A549 treated with ZK216348 at 1 μM for 4 hours (cell line): ENCODE measurements around the gene MRTO4. TPM values are rescaled to one million over a fixed set of nuclear protein-coding genes. Genes with fewer than 3 reads are reported as not detected.

Source experiments
- total RNA-seq: library from RNA; stranded (reverse); fragments of 200-300 nt; extraction: Qiagen RNA extraction; gene quantifications from 5 replicates; pipeline ENCODE4 v1.2.3, GENCODE V29; 2022; ENCODE audit warnings: low read depth

Gene MRTO4
- 65.2 to 73.2 TPM (median 68.7 TPM) in 5 replicates for total RNA-seq

GRCh38 chr1:19251305-19252196 is at the start of gene MRTO4, which contains the start of gene EMC1:
Gene MRTO4, plus strand, starts transcription at chr1:19251805. Its CDS starts 31 bp downstream, at chr1:19251836.
Gene EMC1, minus strand, starts transcription at chr1:19251524. Its CDS starts 15 bp downstream, at chr1:19251509.

GRCh38 chr1:19209990-19210771 is 41.4 kb upstream of the MRTO4 start, which contains the start of gene UBR4:
Gene UBR4, minus strand, starts transcription at chr1:19210266. Its CDS starts 18 bp downstream, at chr1:19210248.

DNA sequence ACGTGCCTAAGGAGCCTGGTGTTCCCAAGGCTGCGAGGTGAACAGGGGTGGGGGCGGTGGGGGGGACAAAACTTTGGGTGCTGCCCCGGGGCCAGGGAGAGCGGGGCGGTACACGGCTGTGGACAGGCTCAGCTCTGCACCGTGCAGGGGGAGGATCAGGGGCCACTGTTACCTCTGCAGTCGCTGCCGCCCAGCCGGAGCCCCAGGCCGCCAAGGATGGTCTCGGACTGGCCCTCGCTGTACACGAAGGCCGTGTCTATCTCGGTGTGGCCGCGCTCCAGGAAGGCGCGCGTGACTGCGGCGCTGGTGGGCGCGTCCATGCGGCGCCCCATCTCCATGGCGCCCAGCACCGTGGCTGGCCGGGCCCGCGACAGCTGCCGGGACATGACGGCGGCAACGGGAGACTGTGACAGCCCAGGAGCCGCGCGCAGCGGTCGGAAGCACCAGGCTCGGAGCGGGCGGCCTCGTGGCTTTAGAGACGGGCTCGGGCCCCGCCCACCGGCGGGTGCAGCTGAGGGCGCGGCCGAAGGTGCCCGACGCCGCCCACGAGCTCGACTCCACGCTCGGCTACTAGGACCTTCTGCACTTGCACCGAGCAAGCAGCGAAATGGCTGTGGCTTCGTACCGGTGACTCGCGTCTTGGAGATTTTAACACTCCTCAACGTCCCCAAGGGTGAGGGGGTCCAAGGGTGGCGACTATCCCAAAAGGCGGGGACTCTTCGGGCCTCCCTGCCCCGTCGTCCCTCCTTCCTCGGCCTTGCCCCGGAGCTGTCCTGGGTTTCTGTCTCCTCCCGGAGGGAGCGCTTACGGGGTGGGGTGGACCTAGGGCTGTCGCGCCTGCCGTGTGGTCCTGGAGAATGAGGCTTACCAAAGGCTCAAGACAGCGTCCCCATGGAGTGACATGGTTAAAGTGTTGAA is 37.0 kb downstream of the MRTO4 start, which contains the start of gene AKR7A3:
AKR7A3 (minus strand) TSS at position 447 of the 918 bp plus-strand sequence; CDS start at position 386, 61 bp downstream.

Other genes with a start within 250 kb of the MRTO4 start
- gene UBR4, start 41.5 kb upstream of the MRTO4 start, total RNA-seq = 73.2 to 128 TPM (median 106 TPM) in 5 replicates
- 22.4 to 39.2 TPM (median 35.3 TPM) in 5 replicates for gene EMC1, start 281 bp upstream of the MRTO4 start, total RNA-seq
- gene AKR7A3, start 37.0 kb downstream of the MRTO4 start, total RNA-seq = 0.18 to 0.37 TPM (median 0.24 TPM) in 5 replicates
- 27.4 to 54.5 TPM (median 50.7 TPM) in 5 replicates for gene AKR7A2, start 60.3 kb downstream of the MRTO4 start, total RNA-seq
- 14.3 to 23.8 TPM (median 21.6 TPM) in 5 replicates for gene SLC66A1, start 60.5 kb downstream of the MRTO4 start, total RNA-seq
- 216 to 232 TPM (median 229 TPM) in 5 replicates for gene CAPZB, start 233.7 kb downstream of the MRTO4 start, total RNA-seq